ENCODE data around the gene BDKRB2.

Gene BDKRB2

GRCh38 chr14:96214793-96215192 is 10.2 kb downstream of the BDKRB2 start:
- no peak for TF ChIP-seq CTCF (IDR thresholded peaks at IDR 0.05; ENCODE audit: insufficient read depth, low read depth, low read length, missing control alignments)
- no peak for DNase-seq (ENCODE audit: low read depth)
- H3K4me3 ChIP-seq (ENCODE audit: low read depth, low read length) = no peak overlapping the region

GRCh38 chr14:96215452-96216244 is 11.0 kb downstream of the BDKRB2 start:
- TF ChIP-seq CTCF (IDR thresholded peaks at IDR 0.05; ENCODE audit: insufficient read depth, low read depth, low read length, missing control alignments) = no peak
- no peak overlapping the region for H3K4me3 ChIP-seq (ENCODE audit: low read depth, low read length)
- DNase-seq (ENCODE audit: low read depth) = no peak

- TF ChIP-seq CTCF (IDR thresholded peaks at IDR 0.05; ENCODE audit: insufficient read depth, low read depth, low read length, missing control alignments) = no peak
- H3K4me3 ChIP-seq (ENCODE audit: low read depth, low read length) = no peak overlapping the region
- no peak for DNase-seq (ENCODE audit: low read depth)
These were observed 12.0 kb downstream of the BDKRB2 start for GRCh38 chr14:96216627-96217026.

GRCh38 chr14:96217376-96217913 is 12.8 kb downstream of the BDKRB2 start:
- no peak overlapping the region for H3K4me3 ChIP-seq (ENCODE audit: low read depth, low read length)
- DNase-seq (ENCODE audit: low read depth) = no peak
- TF ChIP-seq CTCF (IDR thresholded peaks at IDR 0.05; ENCODE audit: insufficient read depth, low read depth, low read length, missing control alignments) = no peak

- no peak for DNase-seq (ENCODE audit: low read depth)
- no peak for TF ChIP-seq CTCF (IDR thresholded peaks at IDR 0.05; ENCODE audit: insufficient read depth, low read depth, low read length, missing control alignments)
- H3K4me3 ChIP-seq (ENCODE audit: low read depth, low read length) = no peak overlapping the region
These were observed 16.5 kb downstream of the BDKRB2 start for GRCh38 chr14:96221109-96221650.

- TF ChIP-seq CTCF (IDR thresholded peaks at IDR 0.05; ENCODE audit: insufficient read depth, low read depth, low read length, missing control alignments) = no peak
- no peak for DNase-seq (ENCODE audit: low read depth)
- no peak overlapping the region for H3K4me3 ChIP-seq (ENCODE audit: low read depth, low read length)
These were observed 17.2 kb downstream of the BDKRB2 start for GRCh38 chr14:96221841-96222240.
